ENCODE measurements around the gene KRTAP10-6.
"Not testable (repeated sequence)": the region's sequence is repeated elsewhere in the genome, so short reads cannot be mapped to it uniquely, and the experiment has no call there.

KRTAP10-6 gene

GRCh38 chr21:44556879-44557278, 35.4 kb downstream of the KRTAP10-6 start:
- no peak for DNase-seq (ENCODE audit: low spot score)

- DNase-seq (ENCODE audit: low spot score) = no peak
These were observed 37.0 kb downstream of the KRTAP10-6 start for GRCh38 chr21:44555200-44555875.

- no peak for DNase-seq (ENCODE audit: low spot score)
These were observed 39.6 kb downstream of the KRTAP10-6 start for GRCh38 chr21:44552681-44553080.

GRCh38 chr21:44552136-44552535, 40.2 kb downstream of the KRTAP10-6 start:
- DNase-seq (ENCODE audit: low spot score) = no peak

GRCh38 chr21:44551340-44551961, 40.9 kb downstream of the KRTAP10-6 start, which contains the start of gene KRTAP10-2:
Gene KRTAP10-2 (minus strand): TSS chr21:44551505. CDS start chr21:44551458, 47 bp downstream.
- no peak for DNase-seq (ENCODE audit: low spot score)

GRCh38 chr21:44550807-44551206, 41.5 kb downstream of the KRTAP10-6 start:
- no peak for DNase-seq (ENCODE audit: low spot score)

GRCh38 chr21:44550285-44550684, 42.0 kb downstream of the KRTAP10-6 start:
- DNase-seq (ENCODE audit: low spot score) = not testable (repeated sequence)

GRCh38 chr21:44549525-44550211, 42.6 kb downstream of the KRTAP10-6 start:
- no peak for DNase-seq (ENCODE audit: low spot score)

- DNase-seq (ENCODE audit: low spot score) = no peak
These were observed 43.4 kb downstream of the KRTAP10-6 start for GRCh38 chr21:44548922-44549321.

- DNase-seq (ENCODE audit: low spot score) = no peak
These were observed 43.9 kb downstream of the KRTAP10-6 start for GRCh38 chr21:44548381-44548780.

GRCh38 chr21:44547656-44548331, 44.5 kb downstream of the KRTAP10-6 start:
- DNase-seq (ENCODE audit: low spot score) = peak; percentile 67

- DNase-seq (ENCODE audit: low spot score) = no peak
These were observed 47.7 kb downstream of the KRTAP10-6 start for GRCh38 chr21:44544566-44544965.

- no peak for DNase-seq (ENCODE audit: low spot score)
These were observed 49.6 kb downstream of the KRTAP10-6 start for GRCh38 chr21:44542716-44543115.

All from CD4-positive, alpha-beta T cell treated with Interleukin-6 at 100 ng/mL for 8 hours (primary cell).